NB4 (cell line): ENCODE measurements around the gene TSPAN4.

ENCODE experiments used
- DNase-seq: peaks from one replicate; pipeline ENCODE4 v3.0.0; 2010; ENCODE audit warnings: low read depth
- H3K4me3 ChIP-seq: one replicate; pipeline ENCODE4 v1.5.1; 2011; ENCODE audit warnings: mild to moderate bottlenecking, low read depth, low read length, moderate library complexity
- MYC ChIP-seq: IDR thresholded peaks from 2 replicates; pipeline ENCODE4 v1.6.1; 2011; ENCODE audit warnings: low read depth, low read length
- POLR2A ChIP-seq: IDR thresholded peaks from 2 replicates; pipeline ENCODE4 v1.6.1; 2011; ENCODE audit warnings: mild to moderate bottlenecking; ENCODE audit not compliant: insufficient read length; ENCODE audit errors: extremely low read depth
- TF ChIP-seq, protein P1 (sequence below): IDR thresholded peaks from one replicate; pipeline ENCODE4 v1.5.1; 2012; ENCODE audit warnings: low read depth, low read length
- TF ChIP-seq, protein P2 (sequence below): IDR thresholded peaks from 2 replicates; pipeline ENCODE4 v1.6.1; 2011; ENCODE audit warnings: low read depth, low read length

Gene TSPAN4

DNA sequence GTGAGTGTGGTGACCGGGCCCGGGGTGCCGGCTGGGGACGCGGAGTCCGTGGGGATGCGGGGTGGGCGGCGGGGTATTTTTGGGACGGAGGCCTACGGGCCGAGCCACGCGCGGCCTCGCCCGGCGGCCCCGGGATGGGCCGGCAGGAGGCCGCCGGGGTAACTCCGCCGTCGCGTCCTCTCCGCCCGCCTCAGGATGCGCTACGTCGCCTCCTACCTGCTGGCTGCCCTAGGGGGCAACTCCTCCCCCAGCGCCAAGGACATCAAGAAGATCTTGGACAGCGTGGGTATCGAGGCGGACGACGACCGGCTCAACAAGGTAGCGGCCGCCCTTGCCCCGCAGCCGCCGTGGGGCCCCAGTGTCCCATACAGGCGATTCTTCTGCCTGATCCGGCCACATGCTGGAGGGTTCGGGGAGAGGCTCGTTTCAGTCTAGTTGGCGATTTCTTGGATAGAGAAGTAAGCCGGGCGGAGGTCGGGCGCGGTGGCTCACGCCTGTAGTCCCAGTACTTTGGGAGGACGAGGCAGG, 32.5 kb upstream of the TSPAN4 start:
- peak overlapping the region; percentile 98 for H3K4me3 ChIP-seq
- DNase-seq = no peak
- no peak for TF ChIP-seq MYC
- no peak for TF ChIP-seq POLR2A
- TF ChIP-seq, protein P1, sequence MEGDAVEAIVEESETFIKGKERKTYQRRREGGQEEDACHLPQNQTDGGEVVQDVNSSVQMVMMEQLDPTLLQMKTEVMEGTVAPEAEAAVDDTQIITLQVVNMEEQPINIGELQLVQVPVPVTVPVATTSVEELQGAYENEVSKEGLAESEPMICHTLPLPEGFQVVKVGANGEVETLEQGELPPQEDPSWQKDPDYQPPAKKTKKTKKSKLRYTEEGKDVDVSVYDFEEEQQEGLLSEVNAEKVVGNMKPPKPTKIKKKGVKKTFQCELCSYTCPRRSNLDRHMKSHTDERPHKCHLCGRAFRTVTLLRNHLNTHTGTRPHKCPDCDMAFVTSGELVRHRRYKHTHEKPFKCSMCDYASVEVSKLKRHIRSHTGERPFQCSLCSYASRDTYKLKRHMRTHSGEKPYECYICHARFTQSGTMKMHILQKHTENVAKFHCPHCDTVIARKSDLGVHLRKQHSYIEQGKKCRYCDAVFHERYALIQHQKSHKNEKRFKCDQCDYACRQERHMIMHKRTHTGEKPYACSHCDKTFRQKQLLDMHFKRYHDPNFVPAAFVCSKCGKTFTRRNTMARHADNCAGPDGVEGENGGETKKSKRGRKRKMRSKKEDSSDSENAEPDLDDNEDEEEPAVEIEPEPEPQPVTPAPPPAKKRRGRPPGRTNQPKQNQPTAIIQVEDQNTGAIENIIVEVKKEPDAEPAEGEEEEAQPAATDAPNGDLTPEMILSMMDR = no peak
- TF ChIP-seq, protein P2, sequence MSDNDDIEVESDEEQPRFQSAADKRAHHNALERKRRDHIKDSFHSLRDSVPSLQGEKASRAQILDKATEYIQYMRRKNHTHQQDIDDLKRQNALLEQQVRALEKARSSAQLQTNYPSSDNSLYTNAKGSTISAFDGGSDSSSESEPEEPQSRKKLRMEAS = no peak

- peak; percentile 47 for DNase-seq
- peak overlapping the region; percentile 98 for H3K4me3 ChIP-seq
- TF ChIP-seq, protein P1 = no peak
- no peak for TF ChIP-seq POLR2A
- TF ChIP-seq, protein P2 = no peak
- no peak for TF ChIP-seq MYC
Observed at GRCh38 chr11:811446-812245, 31.0 kb upstream of the TSPAN4 start.

GRCh38 chr11:812390-812789, 30.3 kb upstream of the TSPAN4 start:
- DNase-seq = no peak
- TF ChIP-seq MYC (no peak), POLR2A (no peak)
- TF ChIP-seq, protein P2 = no peak
- TF ChIP-seq, protein P1 = no peak
- peak overlapping the region; percentile 98 for H3K4me3 ChIP-seq

- no peak for DNase-seq
- H3K4me3 ChIP-seq = no peak overlapping the region
- TF ChIP-seq, protein P1 = no peak
- TF ChIP-seq, protein P2 = no peak
- TF ChIP-seq MYC (no peak), POLR2A (no peak)
Observed at GRCh38 chr11:813072-813455, 29.6 kb upstream of the TSPAN4 start.

- DNase-seq = peak; percentile 57
Observed at GRCh38 chr11:813456-814096, 29.1 kb upstream of the TSPAN4 start.

More at GRCh38 chr11:813456-814096, 29.1 kb upstream of the TSPAN4 start:
- H3K4me3 ChIP-seq = no peak overlapping the region
- TF ChIP-seq, protein P1 = no peak
- no peak for TF ChIP-seq POLR2A
- TF ChIP-seq MYC = peak; percentile 72
- TF ChIP-seq, protein P2 = peak; percentile 81
